SKM-1 treated with dmso at 0.1 percent for 144 hours (cell line): ENCODE data around the gene DTNBP1.

Experiments used
- DNase-seq: peaks from one replicate; lab custom pipeline; 2025; ENCODE audit not compliant: unreplicated experiment; lab: John Stamatoyannopoulos, UW

DTNBP1 gene

DNA sequence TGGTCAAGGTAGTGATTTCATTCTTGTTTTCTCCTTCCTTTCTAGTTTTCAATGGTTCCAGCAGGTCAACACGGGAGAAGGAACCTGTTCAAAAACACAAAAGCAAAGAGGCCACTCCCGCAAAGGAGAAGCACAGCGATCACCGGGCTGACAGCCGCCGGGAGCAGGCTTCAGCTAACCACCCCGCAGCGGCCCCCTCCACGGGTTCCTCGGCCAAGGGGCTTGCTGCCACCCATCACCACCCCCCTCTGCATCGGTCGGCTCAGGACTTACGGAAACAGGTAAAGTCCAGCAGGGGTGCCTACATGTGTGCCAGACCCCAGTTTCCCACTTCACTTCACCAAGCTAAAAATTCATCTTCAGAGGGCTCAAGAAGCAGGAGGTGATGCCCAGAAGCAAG is 175.6 kb downstream of the DTNBP1 start:
- DNase-seq: no peak

DNA sequence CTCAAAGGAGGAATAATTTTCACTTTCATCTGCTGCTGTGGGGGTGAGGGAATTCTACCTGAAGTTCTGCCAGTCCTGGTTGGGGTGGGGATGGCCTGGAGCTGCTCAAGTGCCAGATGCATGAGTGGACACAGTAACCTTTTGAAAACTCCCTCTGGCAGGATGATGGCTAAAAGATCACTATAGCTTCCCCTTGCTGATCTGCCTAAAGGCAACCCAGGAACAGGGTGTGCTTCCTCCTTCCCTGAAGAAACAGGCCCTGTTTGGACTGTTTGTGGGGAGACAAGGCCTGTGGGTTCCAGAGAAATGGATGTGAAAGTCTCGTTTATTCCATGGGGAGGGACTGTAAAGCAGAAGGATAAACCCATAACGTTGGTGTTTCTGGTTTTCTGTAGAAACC is 176.9 kb downstream of the DTNBP1 start:
- no peak for DNase-seq

DNA sequence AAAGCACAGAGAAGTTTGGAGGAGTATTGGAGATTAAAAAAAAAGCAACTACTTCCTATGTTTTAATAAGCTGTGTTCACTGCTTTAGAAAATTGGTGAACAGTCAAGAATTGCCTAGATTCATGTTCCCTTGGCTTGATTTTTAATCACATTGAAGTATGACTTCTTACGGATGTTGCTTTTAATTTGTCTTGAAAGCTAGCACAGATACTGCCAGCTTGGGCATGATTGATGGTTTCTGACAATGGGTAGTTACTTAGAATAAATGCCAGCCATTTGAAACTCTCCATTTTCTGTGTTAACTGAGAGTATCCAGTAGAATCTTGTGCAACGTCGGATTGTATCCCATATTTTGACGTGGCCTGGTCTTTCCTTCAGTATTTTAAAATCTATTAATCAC is 178.0 kb downstream of the DTNBP1 start:
- DNase-seq: no peak

DNA sequence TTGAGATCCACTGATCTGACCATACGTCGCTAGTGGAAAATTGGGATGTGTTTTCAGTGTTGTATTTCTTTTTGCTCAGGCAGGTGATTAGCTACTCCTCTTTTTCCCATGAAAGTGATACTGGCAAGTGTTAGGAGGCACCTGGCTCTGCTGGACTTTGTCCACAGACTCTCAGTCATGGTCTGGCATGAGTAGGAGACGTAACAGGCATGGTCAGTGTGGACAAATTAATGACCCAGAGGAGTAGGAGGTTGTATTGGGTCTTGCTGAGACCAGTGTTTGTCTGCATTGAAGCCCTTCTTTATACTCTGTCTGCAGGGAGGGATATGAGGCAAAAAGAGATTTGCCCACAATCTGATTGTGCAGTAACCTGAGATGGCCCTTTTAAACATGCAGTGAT is 178.7 kb downstream of the DTNBP1 start:
- no peak for DNase-seq

GRCh38 chr6:15483060-15483459 is 179.8 kb downstream of the DTNBP1 start:
- no peak for DNase-seq

- DNase-seq: no peak
These were observed 181.2 kb downstream of the DTNBP1 start for GRCh38 chr6:15481390-15482291.

DNA sequence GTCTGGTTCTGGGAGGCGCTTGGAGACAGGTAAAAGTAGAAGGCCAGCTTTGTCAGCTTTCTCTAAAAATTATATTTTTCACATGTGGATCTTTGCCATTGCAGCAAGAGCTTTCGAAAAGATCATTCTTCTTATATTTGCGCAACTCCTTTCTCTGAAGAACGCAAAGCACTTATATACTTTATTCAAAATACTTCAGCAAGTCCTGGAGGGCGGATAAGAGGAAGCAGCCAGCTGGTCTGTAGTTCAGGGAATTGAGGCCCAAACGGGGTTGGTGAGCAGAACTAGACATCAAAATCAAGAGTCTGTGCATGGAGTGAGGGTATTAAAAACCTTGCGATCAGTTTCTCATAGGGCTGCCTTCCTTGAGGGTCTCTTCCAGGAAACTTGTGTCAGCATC is 182.3 kb downstream of the DTNBP1 start:
- no peak for DNase-seq

DNA sequence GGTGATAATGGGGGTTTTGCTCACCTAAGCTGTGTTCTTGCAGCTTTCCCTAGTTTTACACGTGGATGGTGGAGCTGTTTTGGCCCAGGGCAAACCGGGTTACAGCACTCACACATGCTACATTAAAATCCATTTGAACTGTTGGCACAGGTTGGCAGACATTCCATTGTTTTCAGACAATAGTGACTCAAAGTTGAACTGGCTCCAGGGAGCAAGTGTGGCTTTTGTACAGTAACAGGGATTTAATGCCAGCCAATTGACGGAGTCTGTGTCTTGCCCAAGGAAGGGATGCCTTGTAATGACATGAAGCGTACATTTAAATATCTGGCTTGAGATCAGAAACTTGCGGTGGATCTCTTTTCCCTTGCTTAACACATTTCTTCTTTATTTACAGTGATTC is 183.1 kb downstream of the DTNBP1 start:
- no peak for DNase-seq

GRCh38 chr6:15477746-15478145 is 185.1 kb downstream of the DTNBP1 start:
- DNase-seq: no peak

- DNase-seq: no peak
These were observed 186.0 kb downstream of the DTNBP1 start for GRCh38 chr6:15476631-15477380.

- DNase-seq: no peak
These were observed 187.0 kb downstream of the DTNBP1 start for GRCh38 chr6:15475872-15476271.

DNA sequence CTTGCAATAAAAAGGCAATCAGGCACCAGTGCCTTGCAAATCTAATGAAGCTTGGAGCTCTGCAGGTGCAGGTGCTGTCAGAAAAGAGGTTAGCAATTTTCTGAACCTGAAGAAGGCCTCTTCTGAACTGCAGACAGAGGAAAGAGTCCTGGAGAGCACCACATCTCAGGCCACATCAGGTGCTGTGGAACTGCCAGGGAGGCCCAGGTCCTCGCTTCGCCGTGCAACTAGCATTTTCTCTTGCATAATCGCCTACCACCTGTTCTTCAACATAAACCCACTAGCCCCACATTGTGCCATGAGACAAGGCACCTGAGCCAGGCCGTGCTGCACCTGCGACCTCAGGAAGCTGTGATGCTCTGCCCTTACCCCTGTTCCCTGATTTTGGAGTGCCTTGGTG is 187.6 kb downstream of the DTNBP1 start:
- no peak for DNase-seq

DNA sequence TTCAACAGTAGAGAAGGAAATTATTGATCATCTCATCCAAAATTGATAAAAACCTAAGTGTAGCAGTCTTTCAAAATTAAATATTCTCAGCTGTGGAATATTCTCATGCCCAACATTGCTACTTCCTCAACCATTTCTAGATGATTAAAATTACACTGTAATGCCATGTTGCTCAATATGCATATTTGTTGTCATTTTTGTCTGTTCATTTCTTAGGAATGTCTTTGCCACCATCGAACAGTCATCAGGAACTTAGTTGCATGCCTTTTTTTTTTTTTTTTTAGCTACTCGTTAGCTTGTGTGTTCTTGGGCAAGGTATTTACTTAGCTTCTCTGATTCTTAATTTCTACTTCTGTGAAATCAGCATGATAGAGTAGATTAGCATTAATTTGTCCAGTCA is 188.6 kb downstream of the DTNBP1 start:
- no peak for DNase-seq

DNA sequence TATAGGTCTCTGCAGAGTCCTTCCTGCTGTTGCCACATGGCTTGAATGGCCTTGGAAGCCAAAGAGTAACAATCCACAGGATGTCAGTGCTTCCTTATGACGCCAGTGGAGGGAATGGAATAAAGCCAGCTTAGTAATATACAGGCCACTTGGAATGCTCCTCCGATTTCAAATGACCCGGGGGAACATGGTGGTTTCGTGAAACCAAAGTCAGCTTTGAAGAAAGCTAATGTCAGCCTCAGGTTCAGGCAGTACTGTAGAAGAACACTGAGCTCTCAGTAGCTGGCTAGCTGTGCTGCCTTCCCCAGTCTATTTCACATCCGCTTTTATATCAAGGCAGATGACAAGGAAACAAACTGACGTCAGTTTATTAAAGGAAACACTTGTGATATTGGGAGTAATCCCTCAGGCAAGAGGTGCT is 189.1 kb downstream of the DTNBP1 start:
- DNase-seq: no peak

DNA sequence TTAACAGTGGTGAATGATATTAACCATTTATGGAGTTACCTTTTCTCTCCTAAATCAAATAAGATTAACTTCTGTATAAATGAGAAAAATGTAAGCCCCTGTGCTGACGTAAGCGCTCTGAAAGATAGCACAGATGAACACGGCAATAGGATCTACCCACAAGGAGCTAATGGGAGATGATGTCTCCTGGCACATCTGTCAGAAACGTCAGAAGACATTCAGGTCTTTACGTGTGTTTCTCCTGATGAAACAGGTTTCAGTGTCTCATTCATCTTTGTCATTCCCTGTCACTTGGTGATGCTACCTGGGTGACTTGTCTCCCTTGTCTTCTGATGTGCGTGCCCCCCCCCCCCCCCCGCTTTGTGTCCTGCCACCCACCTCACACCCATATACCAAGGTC is 189.7 kb downstream of the DTNBP1 start:
- DNase-seq: no peak
